Measurements from ENCODE around the gene INTU.
"Not testable (repeated sequence)": the region's sequence is repeated elsewhere in the genome, so short reads cannot be mapped to it uniquely, and the experiment has no call there.

Gene INTU

DNA sequence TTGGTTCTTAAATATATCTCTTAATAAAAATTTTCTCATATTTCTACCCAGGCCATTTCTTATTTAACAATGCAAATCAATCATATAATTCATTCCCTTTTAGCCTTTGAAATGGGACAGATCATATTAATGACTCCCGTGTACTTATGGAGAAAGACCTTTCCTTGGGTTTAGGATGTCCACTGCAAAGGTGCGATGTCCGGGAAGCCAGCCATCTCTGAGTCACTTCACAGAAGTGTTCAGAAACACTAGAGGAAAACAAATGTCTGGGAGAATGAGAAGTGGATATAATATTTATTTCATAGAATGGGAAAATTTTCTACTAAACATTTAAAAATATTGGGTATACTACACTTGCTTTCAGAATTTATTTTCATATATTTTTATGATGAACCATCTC, 15.3 kb downstream of the INTU start:
- DNase-seq, result no peak

- DNase-seq, result not testable (repeated sequence)
Measured at GRCh38 chr4:127655590-127655989, 22.8 kb downstream of the INTU start.

DNA sequence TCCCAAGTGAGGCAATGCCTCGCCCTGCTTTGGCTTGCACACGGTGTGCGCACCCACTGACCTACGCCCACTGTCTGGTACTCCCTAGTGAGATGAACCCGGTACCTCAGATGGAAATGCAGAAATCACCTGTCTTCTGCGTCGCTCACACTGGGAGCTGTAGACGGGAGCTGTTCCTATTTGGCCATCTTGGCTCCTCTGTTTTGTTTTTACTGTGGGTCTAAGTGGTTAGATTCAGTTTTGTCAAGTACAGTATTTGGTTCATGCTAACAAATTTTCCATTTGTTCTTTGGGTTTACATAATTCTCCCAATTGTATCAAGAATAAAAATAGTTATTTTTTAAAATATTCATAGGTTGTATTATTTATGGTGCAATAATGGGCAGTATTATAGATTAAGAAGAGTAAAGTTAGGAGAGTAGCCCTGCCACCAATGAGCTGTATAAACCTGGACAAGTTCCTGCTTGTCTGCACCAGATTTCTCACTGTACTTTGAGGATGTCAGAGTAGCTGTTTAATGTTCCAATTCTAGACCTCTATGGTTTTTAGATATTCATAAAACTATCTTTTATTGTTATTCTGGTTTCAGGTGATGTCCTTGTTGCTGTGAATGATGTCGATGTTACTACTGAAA, 23.4 kb downstream of the INTU start:
- DNase-seq, result no peak

DNA sequence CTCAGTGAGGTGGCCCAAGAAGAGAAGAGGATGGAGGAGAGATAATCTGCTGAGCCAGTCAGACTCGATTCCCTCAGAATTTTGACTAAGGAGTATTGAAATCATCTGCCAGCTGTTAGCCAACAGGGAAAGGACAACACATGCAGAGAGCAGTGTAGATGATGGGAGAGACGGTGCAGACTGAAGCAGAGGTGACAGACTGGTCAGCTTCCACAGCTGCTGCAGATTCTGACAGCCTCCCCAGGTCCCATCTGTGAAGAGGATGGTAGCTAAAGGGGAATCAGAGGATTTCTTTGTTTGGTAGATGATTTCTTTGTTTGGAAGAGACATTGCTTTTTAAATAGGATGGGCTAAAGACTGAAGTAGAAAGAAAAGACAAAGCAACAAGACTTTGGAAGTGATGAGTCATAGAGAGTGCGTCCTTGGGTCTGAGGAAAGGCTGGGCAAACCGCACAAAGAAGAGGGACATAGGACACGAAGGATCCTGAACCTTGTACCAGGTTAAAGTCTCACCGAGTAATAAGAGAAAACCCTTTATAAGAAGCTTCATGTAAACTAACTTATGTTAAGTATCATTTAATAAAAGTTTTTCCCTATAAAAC, 27.6 kb downstream of the INTU start:
- no peak for DNase-seq

- DNase-seq, result no peak
Measured at GRCh38 chr4:127667116-127667515, 34.4 kb downstream of the INTU start.

DNA sequence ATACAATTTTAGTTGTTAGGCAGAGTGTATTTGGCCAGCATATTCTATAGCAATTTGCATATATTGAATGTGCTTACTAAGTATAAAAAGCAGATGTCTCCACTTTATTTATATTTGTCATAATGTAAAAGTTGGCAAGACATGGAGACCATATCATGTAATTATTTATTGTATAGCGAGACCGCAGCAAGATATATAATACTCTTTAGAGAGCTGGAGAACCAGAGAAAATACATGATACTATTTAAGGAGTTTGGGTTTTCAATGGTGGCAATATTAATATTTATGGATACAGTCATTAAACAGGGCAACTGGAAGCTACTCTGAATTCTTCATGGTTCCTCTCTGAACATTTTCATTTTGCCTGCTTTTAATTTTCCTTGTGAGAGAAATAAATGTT, 35.0 kb downstream of the INTU start:
- DNase-seq, result no peak

DNA sequence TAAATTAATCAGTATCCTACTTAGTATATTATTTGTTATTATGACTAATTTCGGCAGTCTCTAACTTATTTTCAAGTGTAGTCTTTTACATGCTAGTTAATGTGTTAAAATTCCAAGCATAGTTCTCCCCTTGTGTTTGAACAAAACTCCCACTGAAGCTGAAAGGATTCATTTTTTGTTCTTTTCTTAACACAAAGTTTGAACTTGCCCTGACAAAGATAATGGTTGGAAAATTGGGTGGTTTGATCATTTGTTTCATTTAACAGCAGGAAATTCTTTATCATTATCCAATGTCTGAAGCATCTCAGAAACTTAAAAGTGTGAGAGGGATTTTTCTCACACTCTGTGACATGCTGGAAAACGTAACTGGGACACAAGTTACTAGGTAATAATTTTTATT, 36.0 kb downstream of the INTU start:
- no peak for DNase-seq

DNA sequence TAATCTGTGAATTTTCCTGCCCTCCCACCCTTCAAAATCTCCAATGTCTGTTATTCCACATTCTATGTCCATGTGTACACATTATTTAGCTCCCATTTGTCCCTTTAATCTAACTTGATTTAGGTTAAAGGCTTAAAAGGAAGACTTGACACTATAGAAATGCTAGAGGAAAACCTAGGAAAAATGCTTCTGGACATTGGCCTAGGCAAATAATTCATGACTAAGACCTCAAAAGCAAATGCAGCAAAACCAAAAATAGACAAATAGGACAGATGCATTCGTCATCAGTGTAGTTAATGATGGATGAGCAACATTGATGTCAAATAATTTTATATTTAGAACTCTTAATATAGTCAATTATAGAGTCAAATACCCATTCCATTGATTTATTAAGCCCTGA, 36.9 kb downstream of the INTU start:
- no peak for DNase-seq

DNA sequence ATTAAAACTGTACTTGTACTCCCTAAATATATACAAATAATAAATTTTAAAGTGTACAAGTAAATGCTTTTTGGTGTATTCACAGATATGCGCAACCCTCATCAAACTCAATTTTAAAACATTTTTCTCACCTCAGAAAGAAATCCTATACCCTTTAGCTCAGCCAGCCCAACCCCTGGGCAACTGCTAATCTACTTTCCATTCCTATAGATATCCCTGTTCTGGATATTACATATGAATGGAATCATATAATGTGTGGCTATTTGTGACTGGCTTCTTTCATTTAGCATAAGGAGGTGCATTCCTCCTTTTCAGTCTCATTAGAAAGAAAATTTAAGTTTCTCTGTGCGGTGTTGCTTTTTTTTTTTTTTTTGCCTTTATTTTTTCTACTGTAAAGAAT, 39.4 kb downstream of the INTU start:
- no peak for DNase-seq

- DNase-seq, result no peak
Measured at GRCh38 chr4:127685292-127685691, 52.5 kb downstream of the INTU start.

GRCh38 chr4:127686658-127687057, 53.9 kb downstream of the INTU start:
- no peak for DNase-seq

DNA sequence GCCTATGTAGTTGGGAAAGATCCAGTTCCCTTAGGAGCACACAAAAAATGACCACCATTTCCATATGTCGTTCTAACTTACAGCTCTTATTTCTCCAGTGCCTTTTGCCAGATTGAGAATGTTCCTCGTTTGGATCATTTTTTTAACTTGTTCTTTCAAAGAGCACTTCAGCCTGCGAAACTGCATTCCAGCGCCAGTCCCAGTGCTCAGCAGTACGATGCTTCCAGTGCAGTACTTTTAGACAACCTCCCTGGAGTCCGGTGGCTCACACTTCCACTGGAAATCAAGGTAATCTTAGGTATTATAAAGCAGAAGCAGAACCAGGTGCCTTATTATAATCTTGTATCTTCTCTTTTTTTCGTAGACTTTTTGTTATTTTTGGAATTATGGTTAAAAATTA, 54.8 kb downstream of the INTU start:
- no peak for DNase-seq

DNA sequence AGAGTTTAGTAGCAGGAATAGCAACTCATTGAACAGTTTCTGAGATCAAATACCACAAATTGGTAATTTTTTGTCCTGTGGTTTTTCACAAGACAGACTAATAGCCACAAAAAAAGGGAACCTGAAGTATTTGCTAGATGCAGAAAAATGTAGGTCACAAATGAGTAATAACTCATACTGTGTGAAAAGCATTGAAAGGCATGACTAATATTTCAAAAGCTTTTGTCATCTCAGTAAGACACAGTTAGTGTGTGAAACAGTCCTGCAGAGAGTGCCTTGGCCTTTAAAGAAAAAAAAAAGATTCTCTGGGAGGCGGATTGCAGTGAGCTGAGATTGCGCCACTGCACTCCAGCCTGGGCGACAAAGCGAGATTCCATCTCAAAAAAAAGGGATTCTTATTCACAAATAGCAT, 66.0 kb downstream of the INTU start:
- no peak for DNase-seq

DNA sequence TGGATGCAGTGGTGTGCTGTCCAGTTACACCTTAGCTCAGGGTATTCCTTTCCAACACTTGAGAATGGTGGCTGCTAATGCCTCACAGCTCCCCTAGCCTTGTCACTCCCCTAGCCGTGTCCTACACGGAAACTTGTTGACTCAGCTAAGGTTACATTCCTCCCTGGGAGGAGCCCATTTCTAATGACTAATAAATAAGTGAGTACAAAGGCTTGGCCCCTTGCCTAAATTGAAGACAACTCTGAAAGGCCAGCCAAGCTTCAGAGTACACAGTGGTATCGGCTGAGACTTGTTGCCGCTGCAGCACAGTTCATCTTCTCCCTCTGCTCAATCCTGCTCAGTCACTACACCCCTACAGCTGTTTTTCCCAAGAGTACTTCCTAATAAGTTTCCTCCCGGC, 76.2 kb downstream of the INTU start:
- DNase-seq, result no peak

DNA sequence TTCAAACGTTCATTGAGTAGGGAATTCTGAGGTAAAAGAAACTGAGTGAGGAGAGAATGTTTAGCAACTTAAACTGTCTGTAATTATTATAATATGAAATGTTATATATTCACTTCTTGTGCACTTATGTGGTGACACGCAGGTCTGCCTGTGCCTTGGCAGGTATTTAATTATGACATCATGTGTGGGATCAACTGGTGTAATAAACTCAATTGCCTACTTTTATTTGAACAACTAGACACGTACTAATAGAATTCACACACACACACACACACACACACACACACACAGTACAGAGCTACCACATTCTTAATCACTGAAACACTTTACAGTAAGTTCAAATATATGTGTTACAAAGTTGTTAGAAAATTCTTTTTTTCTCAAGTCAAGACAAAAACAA, 76.7 kb downstream of the INTU start:
- DNase-seq, result no peak

- DNase-seq, result no peak
Measured at GRCh38 chr4:127730142-127730913, 97.6 kb downstream of the INTU start, which contains the start of gene SLC25A31. SLC25A31 (plus strand) TSS chr4:127730400; CDS start chr4:127730546, 146 bp downstream.

GRCh38 chr4:127731406-127731805, 98.6 kb downstream of the INTU start:
- DNase-seq, result no peak

DNA sequence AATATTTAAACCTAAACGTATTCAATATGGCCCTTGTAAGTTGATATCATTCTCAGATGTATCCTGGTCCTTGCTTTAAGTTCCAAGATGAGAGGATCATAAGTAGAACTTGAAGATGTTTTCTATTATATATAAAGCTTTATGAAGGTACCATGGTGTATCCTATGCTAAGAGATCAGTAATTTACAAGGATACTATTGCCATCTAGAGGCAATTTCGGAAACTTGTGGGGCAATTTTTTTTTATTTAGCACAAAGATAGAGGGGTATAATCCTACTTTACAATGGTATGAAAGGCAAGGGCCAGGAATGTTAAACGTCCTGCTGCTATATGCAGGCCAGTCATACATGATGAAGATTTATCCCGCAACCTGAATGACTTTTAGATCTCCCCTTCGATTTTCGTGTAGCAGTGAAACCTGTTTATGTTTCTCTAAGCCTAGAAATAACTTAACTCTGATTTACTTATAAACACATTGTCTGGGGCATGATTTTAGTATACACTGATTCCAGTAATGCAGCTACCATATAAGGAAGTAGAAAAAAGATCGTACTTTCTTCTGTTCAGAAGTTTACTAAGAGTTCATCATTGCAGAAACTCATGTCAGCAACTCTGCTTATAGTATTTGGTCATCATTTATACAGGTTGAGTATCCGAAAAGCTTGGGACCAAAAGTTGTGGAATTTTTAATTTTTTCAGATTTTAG, 100.0 kb downstream of the INTU start:
- no peak for DNase-seq

- DNase-seq, result no peak
Measured at GRCh38 chr4:127734976-127735375, 102.2 kb downstream of the INTU start.

- DNase-seq, result no peak
Measured at GRCh38 chr4:127737295-127737694, 104.5 kb downstream of the INTU start.

- DNase-seq, result no peak
Measured at GRCh38 chr4:127741247-127741646, 108.5 kb downstream of the INTU start.

- DNase-seq, result no peak
Measured at GRCh38 chr4:127747883-127748282, 115.1 kb downstream of the INTU start.

GRCh38 chr4:127748957-127749356, 116.2 kb downstream of the INTU start:
- DNase-seq, result no peak

- DNase-seq, result no peak
Measured at GRCh38 chr4:127756906-127757305, 124.1 kb downstream of the INTU start.

All from stimulated activated CD4-positive, alpha-beta T cell treated with anti-CD3 and anti-CD28 coated beads, Interleukin-2, amount 100 ng/mL, for 48 hours (primary cell).